Heart right ventricle (tissue), 16 donors: ENCODE results near the gene SOX11. TPM values are rescaled to one million over a fixed set of nuclear protein-coding genes. Genes with fewer than 3 reads are reported as not detected.

Experiments
- ATAC-seq, 8 donors: fragments of 200-7000 bp; cut with Tn5 transposase; one replicate each; pipeline ENCODE4 v1.9.1; 2020; ENCODE audit warnings: mild to moderate bottlenecking in 8 of 8, moderate library complexity in 8 of 8, moderate number of reproducible peaks in 1 of 8
- DNase-seq, 2 donors: peaks; one replicate each; pipeline ENCODE4 v3.0.0-alpha.2; 2020
- H3K27ac ChIP-seq, 10 donors: fragments of 200-600 bp; sonication (generic) in 2 of 10; one replicate each; pipeline versions ENCODE4 v1.5.0 to v1.8.0; 2020 to 2022; ENCODE audit warnings: mild to moderate bottlenecking in 3 of 10
- H3K27me3 ChIP-seq, 7 donors: fragments of 200-600 bp; one replicate each; pipeline ENCODE4 v1.8.0; 2021 to 2022; ENCODE audit warnings: mild to moderate bottlenecking in 2 of 7
- H3K36me3 ChIP-seq, 9 donors: fragments of 200-600 bp; sonication (generic) in 1 of 9; one replicate each; pipeline versions ENCODE4 v1.5.0 to v1.8.0; 2020 to 2022; ENCODE audit warnings: mild to moderate bottlenecking in 2 of 9
- H3K4me1 ChIP-seq, 9 donors: fragments of 200-600 bp; sonication (generic) in 1 of 9; one replicate each; pipeline versions ENCODE4 v1.5.0 to v1.8.0; 2020 to 2022; ENCODE audit warnings: mild to moderate bottlenecking in 4 of 9
- H3K4me3 ChIP-seq, 10 donors: fragments of 200-600 bp; sonication (generic) in 2 of 10; one replicate each; pipeline versions ENCODE4 v1.5.0 to v1.8.0; 2020 to 2022; ENCODE audit warnings: mild to moderate bottlenecking in 7 of 10, moderate library complexity in 2 of 10
- H3K9me3 ChIP-seq, 11 donors: fragments of 200-600 bp in 10 of 11; sonication (generic) in 2 of 11; one replicate each; pipeline versions ENCODE4 v1.5.0 to v1.8.0; 2013 to 2022; ENCODE audit warnings: mild to moderate bottlenecking in 2 of 11, control low read depth in 1 of 11, moderate library complexity in 1 of 11
- WGBS, 2 donors: extraction: QIAGEN DNeasy Blood & Tissue Kit; methylation state at CpG; one replicate each; pipeline ENCODE4 v1.1.7; 2013; ENCODE audit warnings: inconsistent platforms in 1 of 2; 5-methylcytosine and 5-hydroxymethylcytosine counted together
- intact Hi-C, 10 donors: fragments of 100-400 bp; cut with DNase I; formaldehyde crosslinking; loops; one replicate each; pipeline versions ENCODE4 v1.11.1 to v1.14.2; 2022
- polyA plus RNA-seq, 2 donors: library from polyadenylated mRNA; stranded (reverse); fragments of 200-250 nt; gene quantifications; one replicate each; pipeline ENCODE4 v1.2.3, GENCODE V29; 2013
- total RNA-seq, 10 donors: library from RNA; stranded (reverse); fragmentation: NEBNext Ultra II Directional in 3 of 10; extraction: Animal tissue kit (Norgen Biotek cat#: 25700) in 3 of 10; gene quantifications; one replicate each; pipeline versions ENCODE4 v1.2.1 to v1.2.4, GENCODE V29; 2021 to 2023
- TF ChIP-seq, protein P1 (sequence below), 9 donors: fragments of 200-600 bp; sonication (generic) in 2 of 9; IDR thresholded peaks; one replicate each; pipeline versions ENCODE4 v1.5.0 to v1.8.0; 2021 to 2022; ENCODE audit warnings: antibody characterized with exemption in 9 of 9, mild to moderate bottlenecking in 5 of 9, moderate library complexity in 1 of 9
- donor health status: Arrhythmogenic right ventricular cardiomyopathy.
- donor health status: ischemic (EF 13 %, LVEDD 7.1; RV severe dilation, severe dysfunction).
- donor health status: healthy with polysubstance abuse.
- donor health status: DM: no; HTN: yes; CAD: no.
- donor health status: DM: no; HTN: no; CAD: no.
- donor health status: ischemic (EF 25% LVEDD 6.9; RV normal size, moderate dysfunction).
- donor health status: ischemic (EF 25% LVEDD 5.7; RV mildly dilated, moderate dysfunction).
- donor health status: healthy.
- donor health status: DM: yes; HTN: yes; CAD: no.
- donor health status: Ischemic cardiomyopathy.
- donor health status: ischemic (EF 35%, LVEDD 5.7; RV mildly dilated, moderate dysfunction).
- donor health status: nonischemic (EF 11% LVEDD 7.7; RV severe dilation, severe dysfunction).
- donor health status: DM: yes; HTN: yes; CAD: no.
- donor health status: PGD.
- donor health status: ischemic (EF 29% LVEDD 5.4; RV normal size, mild dysfunction).
- donor health status: nonischemic (EF 23%, LVEDD 6.1; RV moderate dilation, normal function).

Gene SOX11
- total and polyA plus RNA-seq, 12 donors = 0.25 to 5.8 (median 1.3) TPM

DNA sequence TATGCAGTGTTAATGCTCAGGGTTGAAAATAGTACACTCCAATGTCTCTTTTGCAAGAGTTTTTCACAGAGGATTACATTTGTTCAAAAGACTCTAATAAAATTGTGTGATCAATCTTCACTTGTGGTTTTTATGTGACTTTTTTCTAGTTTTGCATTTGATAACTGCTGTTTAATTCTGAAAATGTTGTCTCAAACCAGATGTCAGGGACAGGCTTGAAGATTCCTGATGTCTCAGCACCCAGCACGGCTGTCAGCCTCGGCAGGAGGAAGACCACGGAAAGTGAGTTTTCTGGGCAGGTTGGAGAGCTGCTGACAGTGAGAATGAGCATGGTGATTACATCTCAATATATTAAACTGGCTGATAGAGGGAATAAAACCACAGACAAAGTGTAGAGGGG is 9.1 kb downstream of the SOX11 start:
- H3K36me3 ChIP-seq = no peaks in the 10 kb centered on the region
- no peak for DNase-seq

DNA sequence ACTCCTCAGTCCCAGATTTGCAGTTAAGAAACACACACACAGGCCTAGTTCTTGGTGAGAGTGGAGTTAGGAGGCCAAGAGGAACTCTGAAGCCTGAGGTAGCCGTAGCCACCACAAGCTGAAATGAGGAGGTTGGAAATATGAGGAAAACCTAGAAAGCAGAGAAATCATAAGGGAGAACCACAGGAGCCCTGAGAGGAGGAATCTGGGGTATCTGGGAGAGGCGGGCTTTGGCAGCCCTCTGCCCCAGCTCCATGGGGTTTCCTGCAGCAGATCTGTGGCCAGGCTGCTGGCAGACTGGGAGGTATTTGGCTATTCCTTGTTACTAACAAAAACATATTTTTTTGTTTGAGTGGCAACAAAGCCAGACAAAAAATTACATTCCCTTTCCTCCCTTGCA is 11.0 kb downstream of the SOX11 start:
- peaks cover 0 to 65% (median 48%) of the 10 kb centered on the region in 7 donors for H3K27me3 ChIP-seq
- TF ChIP-seq, protein P1, sequence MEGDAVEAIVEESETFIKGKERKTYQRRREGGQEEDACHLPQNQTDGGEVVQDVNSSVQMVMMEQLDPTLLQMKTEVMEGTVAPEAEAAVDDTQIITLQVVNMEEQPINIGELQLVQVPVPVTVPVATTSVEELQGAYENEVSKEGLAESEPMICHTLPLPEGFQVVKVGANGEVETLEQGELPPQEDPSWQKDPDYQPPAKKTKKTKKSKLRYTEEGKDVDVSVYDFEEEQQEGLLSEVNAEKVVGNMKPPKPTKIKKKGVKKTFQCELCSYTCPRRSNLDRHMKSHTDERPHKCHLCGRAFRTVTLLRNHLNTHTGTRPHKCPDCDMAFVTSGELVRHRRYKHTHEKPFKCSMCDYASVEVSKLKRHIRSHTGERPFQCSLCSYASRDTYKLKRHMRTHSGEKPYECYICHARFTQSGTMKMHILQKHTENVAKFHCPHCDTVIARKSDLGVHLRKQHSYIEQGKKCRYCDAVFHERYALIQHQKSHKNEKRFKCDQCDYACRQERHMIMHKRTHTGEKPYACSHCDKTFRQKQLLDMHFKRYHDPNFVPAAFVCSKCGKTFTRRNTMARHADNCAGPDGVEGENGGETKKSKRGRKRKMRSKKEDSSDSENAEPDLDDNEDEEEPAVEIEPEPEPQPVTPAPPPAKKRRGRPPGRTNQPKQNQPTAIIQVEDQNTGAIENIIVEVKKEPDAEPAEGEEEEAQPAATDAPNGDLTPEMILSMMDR (IDR thresholded peaks at IDR 0.05) = no peak

More for the DNA sequence above, 9.1 kb downstream of the SOX11 start:
- TF ChIP-seq, protein P1 (IDR thresholded peaks at IDR 0.05) = no peak
- H3K9me3 ChIP-seq = no peaks in the 10 kb centered on the region
- WGBS, 2 donors = 76 to 77% methylated on average over 3 of the region's 3 CpGs
- intact Hi-C loops = no loop called here
- H3K4me1 ChIP-seq = peaks cover 0 to 12% (median 9%) of the 10 kb centered on the region in 9 donors
- H3K4me3 ChIP-seq = no peak overlapping the region
- H3K27ac ChIP-seq = no peak overlapping the region
- ATAC-seq = no peak
- H3K27me3 ChIP-seq = peaks cover 7 to 76% (median 67%) of the 10 kb centered on the region in 7 donors

DNA sequence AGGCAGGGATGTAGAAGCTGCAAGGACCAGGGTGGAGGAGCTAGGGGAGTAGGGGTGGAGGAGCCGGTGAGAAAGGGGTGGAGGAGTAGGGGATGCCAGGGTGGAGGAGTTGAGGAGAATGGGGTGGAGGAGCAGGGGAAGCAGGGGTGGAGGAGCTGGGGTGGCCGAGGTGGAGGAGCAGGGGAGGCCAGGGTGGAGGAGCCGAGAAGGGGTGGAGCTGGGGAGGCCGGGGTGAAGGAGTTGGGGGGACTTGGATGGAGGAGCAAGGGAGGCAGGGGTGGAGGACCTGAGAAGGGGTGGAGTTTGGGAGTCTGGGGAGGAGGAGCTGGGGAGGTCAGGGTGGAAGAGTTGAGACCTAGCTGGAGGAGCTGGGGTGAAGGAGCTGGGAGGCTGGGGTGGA is 13.3 kb downstream of the SOX11 start:
- no peak for DNase-seq

More for the DNA sequence above, 11.0 kb downstream of the SOX11 start:
- Histone ChIP-seq H3K27ac (no peak overlapping the region), H3K36me3 (no peaks in the 10 kb centered on the region), H3K4me1 (no peaks in the 10 kb centered on the region), H3K9me3 (no peaks in the 10 kb centered on the region), H3K4me3 (no peak overlapping the region)
- ATAC-seq (no peak), DNase-seq (no peak)
- intact Hi-C loops = no loop called here
- 95 to 96% methylated on average over 2 of the region's 2 CpGs for WGBS, 2 donors

DNA sequence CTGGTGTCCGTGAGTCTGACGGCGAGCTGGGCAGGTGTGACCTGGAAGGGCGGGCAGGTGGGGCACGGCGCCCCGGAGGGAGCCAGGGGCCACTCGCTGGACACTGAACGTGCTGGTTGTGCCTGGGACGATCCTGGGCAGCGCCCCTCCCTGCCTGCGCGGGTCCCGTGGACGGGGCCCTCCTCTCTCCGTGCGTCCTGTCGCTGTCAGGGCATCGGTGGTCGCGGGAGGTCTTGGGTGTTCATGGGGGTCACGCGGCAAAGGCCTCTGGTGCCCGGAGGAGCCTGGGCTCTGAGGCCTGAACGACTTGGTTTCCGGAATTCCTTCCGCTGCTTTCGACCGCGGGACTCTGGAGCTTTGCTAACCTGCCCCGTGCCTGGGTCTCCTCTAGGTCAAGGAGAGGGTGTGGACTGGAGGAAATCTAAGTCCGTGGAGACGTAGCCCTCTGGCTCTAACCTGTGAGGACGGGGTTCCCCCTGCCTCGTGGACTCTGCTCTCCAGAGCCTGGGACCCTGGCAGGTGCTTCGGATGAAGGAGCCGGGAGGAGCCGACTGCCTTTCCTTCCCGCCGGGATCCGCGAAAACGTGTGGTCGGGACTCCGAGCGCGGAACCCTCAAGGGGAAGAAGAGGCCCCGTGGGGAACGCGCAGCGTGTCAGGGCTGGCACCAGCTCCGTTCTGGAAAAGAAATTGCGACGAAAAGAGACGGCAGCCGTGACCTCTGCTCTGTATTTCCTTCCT is 14.7 kb downstream of the SOX11 start:
- Histone ChIP-seq H3K27ac (no peak overlapping the region), H3K4me3 (no peak overlapping the region), H3K9me3 (no peaks in the 10 kb centered on the region), H3K27me3 (peaks cover 0 to 36% (median 12%) of the 10 kb centered on the region in 7 donors), H3K36me3 (no peaks in the 10 kb centered on the region), H3K4me1 (no peaks in the 10 kb centered on the region)
- TF ChIP-seq, protein P1 (IDR thresholded peaks at IDR 0.05) = no peak
- 84 to 88% methylated on average over 56 of the region's 56 CpGs for WGBS, 2 donors
- DNase-seq (no peak), ATAC-seq (no peak)
- intact Hi-C loops = no loop called here

More for the DNA sequence above, 13.3 kb downstream of the SOX11 start:
- Histone ChIP-seq H3K9me3 (no peaks in the 10 kb centered on the region), H3K36me3 (no peaks in the 10 kb centered on the region), H3K4me1 (no peaks in the 10 kb centered on the region), H3K27ac (no peak overlapping the region), H3K4me3 (no peak overlapping the region), H3K27me3 (peaks cover 0 to 50% (median 26%) of the 10 kb centered on the region in 7 donors)
- 93 to 94% methylated on average over 4 of the region's 4 CpGs for WGBS, 2 donors
- intact Hi-C loops = no loop called here
- ATAC-seq = no peak
- TF ChIP-seq, protein P1 (IDR thresholded peaks at IDR 0.05) = no peak
